Measurements from ENCODE around the gene AGPS.
"Not testable (repeated sequence)": the region's sequence is repeated elsewhere in the genome, so short reads cannot be mapped to it uniquely, and the experiment has no call there.

Gene AGPS

DNA sequence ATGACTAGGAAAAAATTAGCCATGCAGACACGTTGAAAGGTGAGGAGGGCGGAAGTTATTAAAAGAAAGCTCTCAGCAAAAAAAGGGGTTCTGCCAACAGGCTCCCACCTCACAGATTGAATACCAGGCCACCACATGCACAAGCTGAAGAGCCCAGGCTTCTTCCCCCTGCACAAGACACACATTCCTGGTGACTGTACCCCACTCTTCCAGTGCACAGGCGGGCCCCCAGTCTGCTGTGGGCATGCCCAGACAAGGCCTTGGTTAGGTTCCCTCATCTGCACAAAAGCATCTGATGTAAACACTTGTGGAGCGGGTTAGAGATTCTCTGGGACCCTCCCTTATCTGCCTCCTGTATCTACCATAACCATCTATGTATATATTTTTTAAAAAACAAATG lies 81.7 kb downstream of the AGPS start:
- no peak for DNase-seq (ENCODE audit: low read depth)

DNA sequence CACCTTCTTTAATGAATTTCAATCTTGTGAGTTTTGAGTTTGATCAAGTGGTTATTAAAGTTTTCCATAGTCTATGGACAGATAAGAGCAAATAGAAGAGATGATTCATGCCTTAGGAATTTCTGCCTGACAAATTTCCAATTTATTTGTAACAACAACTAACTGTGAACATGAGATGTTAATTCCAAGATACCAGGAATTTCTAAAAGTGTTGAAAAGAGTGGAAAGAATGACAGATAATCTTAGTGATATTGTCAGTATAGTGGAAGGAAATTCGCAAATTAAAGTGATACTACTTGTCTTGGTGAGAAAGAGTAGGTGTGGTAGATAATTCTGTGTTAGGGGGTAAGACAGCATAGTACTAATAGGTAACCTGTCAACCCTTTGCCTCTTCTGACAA lies 82.4 kb downstream of the AGPS start:
- peak; percentile 34 for DNase-seq (ENCODE audit: low read depth)

DNA sequence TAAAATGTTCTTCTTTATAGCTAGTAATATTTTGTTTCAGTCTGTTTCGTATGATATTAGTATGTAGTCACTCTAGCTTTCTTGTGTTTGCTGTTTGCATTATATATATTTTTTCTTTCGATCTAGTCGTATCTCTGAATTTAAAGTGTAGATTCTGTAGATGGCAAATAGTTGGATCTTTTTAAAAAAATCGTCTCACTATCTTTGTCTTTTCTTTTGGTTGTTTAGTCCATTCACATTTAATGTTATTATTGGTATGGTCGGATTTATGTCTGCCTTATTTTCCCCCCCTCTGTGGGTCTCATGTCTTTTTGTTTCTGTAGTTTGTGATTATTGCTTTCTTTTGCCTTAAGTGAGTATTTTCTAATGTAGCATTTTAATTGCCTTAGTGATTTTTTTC lies 84.3 kb downstream of the AGPS start:
- no peak for DNase-seq (ENCODE audit: low read depth)

DNA sequence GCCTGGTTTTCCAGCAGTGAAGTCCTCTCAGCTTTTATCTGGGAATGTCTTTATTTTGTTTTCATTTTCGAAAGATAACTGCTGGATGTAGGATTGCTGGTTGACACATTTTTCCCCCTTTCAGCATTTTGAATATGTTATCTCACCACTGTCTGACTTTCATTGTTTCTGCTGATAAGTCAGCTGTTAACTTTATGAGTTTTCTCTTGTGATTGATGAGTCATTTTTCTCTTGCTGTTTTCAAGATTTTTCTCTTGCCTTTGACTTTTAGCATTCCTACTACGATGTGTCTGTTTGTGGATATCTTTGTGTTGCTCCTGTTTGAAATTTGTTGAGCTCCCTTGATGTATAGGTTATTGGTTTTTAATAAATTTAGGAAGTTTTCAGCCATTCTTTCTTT lies 85.5 kb downstream of the AGPS start:
- no peak for DNase-seq (ENCODE audit: low read depth)

DNA sequence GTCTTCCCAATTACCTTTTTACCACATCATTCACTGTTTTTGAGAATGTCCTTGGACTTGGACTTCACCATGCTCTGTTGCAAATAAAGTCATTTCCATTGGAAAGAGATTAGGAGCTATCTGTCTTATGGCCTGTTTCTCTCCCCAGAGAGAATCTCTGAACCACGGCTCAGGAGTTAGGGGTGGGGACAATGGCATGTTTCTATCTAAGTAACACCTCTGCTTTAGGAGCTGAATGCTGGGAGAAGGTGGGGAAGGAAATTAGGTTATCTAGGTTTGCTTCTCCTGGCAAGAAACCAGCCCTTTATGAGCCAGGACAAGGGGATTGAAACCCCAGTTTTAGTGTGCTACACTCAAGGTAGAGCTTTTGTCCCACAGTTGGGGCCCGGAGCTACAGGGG lies 86.3 kb downstream of the AGPS start:
- DNase-seq (ENCODE audit: low read depth) = no peak

DNA sequence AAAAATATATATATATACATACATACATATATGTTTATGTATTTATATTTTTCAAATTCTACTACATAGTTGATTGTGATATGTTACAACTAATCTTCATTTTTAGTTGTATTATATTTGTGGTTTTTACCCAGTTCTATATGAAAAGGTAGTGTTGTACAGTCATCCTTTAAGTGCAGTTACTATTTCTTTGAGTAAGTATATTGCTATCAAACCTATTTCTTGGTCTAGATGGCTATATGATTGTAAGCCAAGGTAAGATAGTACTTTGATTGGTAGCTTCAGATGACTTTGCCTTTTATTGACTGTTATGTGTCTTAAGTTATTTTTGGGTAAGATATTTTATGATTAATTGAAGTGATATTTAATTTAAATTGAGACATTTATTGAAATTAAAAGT lies 89.6 kb downstream of the AGPS start:
- DNase-seq (ENCODE audit: low read depth) = no peak

DNA sequence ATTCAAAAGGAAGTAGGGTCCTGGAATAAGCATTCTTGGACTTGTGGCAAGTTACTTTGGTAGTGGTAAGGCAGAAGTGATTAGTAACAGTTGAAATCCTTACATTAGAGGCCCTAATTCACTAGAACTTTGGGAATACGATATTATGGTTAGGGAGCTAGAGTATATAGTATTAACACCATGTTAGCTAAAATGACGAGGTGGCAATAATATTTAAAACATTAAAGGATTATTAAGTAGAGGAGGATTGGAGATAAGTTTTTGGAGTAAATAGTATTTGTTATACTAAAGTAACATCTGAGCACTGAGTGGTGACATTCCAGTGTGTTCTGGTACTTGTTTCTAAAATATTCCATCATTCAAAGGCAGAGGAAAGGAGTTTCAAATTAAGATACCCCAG lies 91.0 kb downstream of the AGPS start:
- DNase-seq (ENCODE audit: low read depth) = no peak

DNA sequence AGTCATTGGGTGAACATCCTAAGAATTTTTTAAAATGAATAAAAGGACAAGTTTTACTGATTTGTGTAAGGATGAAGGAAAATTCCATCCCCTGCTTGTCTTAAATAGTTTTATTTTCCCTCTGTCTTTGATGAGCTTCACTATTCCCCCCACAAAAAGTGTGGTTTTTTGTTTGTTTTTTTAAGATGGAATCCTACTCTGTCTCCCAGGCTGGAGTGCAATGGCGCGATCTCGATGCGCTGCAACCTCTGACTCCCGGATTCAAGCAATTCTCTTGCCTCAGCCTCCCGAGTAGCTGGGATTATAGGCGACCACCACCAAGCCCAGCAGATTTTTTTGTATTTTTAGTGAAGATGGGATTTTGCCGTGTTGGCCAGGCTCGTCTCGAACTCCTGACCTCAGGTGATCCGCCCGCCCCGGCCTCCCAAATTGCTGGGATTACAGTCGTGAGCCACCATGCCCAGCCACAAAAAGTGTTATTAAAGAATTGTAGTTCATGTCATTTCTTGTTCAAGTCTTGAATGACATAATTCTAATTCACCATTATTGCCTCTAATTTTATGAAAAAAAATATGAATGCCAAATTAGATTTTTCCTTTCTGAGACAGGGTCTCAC lies 91.7 kb downstream of the AGPS start:
- no peak for DNase-seq (ENCODE audit: low read depth)

DNA sequence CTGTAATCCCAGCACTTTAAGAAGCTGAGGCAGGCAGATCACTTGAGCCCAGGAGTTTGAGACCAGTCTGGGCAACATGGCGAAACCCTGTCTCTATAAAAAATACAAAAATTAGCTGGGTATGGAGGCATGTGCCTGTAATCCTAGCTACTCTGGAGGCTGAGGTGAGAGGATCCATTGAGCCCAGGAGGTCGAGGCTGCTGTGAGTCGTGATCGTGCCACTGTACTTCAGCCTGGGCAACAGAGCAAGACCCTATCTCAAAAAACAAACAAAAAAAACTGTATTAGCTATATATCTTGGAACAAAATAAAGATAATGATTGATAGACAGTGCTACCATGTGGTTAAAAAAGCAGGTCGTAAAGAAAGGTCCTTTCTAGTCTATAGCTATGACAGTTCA lies 93.1 kb downstream of the AGPS start:
- DNase-seq (ENCODE audit: low read depth) = not testable (repeated sequence)

DNA sequence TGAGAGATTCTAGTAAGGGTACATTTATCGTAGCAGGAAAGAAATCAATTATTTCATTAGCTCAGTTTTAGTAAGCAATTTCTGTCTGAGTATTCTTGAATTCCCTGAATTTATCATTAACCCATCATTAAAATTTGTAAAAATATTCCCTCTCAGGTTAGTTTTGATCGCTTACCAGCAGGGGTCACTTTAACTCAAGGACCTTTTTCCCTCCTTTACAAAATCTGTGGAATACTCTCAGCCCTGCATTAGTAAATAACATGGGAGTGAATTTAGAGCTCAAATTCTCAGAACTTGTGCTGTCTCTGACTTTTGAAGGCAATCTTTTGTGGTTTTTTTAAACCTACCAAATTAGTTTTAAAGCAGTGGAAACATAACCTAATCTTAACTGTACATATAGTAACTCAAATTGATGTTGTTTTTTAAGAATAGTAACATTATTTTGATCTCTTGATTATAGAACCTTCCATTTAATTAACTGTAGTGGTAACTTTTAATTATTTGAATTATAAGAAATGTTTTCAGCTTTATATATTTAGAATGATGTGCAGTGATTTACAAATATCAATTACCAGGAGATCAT lies 97.2 kb downstream of the AGPS start:
- peak; percentile 13 for DNase-seq (ENCODE audit: low read depth)

DNA sequence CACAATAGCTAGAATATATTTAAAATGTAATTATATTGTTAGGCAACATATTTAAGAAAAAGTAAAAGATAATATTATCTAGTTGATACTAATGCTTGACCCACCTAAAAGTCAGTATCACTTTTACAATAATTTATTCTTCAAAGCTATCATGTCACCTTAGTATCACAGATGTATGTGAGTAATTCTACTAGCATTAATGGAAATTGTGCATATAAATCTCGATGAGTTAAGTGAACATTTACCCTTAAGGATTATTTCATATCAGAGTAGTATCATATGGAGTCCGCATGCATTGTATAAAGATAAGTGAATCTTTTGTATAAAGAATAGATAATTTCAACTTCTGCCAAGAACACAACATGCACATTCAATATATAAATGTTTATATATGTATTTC lies 103.4 kb downstream of the AGPS start:
- no peak for DNase-seq (ENCODE audit: low read depth)

DNA sequence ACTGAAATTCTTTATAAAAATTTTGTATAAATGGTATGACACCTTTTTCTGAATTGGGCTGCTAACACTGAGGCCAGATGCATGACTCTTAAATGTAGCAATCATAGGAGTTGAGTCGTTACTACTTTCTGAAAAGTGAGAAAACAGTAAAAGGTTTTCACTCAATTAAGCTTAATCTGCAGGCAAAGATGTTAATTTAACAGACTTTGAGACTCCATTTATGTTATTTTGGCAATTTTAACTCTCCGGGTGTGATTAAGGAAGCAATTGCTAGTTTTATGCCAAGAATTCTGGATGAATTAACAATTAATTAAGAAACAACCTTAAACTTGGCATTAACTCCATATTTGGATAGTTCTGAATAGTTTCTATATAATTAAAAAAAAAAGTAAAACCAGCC lies 104.3 kb downstream of the AGPS start:
- DNase-seq (ENCODE audit: low read depth) = no peak

DNA sequence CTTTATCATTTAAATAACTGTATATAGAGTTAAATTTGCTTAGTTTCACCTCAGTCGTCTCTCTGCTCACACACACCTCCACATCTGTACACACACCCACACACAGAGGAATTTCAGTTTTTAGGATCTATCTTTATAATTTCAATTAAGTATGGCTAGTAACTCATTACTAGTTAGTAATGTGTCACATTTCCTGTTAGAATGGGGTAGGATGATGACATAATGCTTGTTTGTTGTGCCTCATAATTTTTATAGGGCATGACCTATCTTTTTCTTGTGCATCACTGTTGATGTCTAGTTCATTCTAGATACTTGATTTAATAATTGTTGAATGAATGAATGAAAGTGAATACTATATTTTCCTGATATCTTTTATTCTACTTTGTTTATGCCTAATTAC lies 108.6 kb downstream of the AGPS start:
- no peak for DNase-seq (ENCODE audit: low read depth)

DNA sequence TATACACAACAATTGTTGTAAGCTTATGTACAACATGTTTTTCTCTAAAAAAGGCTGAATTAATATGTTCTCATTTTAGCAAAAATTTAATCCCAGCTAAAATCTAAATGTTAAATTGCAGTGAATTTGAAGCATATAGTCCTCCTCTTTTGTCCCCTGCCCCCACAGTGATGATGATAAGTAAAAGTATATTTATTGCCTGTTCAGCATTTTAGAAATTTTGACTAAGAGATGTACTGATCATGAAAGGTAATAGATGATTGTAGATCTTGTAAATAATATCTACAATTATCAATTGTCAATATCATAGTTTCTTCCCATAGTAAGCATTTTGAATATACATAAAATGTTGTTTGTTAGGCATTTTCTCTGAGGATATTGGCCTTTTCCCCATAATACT lies 113.9 kb downstream of the AGPS start:
- DNase-seq (ENCODE audit: low read depth) = no peak

DNA sequence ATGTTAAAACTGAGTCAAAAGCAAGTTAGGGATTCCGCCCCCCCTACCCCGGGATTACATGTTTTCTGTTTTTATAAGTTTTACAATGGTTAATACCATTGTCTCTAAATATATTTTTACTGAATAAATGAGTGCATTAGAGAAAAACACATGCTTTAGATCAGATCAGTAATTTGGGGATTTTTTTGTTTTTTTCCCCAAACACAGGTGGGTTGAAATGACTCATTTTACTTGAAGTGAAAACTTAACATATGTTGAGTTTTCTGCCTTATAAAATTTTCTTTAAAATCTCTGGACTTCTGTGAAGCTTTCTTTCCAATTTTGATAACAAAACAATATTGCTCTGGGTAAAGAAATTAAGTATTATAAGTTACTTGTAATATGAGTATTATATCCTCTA lies 114.4 kb downstream of the AGPS start:
- DNase-seq (ENCODE audit: low read depth) = no peak

DNA sequence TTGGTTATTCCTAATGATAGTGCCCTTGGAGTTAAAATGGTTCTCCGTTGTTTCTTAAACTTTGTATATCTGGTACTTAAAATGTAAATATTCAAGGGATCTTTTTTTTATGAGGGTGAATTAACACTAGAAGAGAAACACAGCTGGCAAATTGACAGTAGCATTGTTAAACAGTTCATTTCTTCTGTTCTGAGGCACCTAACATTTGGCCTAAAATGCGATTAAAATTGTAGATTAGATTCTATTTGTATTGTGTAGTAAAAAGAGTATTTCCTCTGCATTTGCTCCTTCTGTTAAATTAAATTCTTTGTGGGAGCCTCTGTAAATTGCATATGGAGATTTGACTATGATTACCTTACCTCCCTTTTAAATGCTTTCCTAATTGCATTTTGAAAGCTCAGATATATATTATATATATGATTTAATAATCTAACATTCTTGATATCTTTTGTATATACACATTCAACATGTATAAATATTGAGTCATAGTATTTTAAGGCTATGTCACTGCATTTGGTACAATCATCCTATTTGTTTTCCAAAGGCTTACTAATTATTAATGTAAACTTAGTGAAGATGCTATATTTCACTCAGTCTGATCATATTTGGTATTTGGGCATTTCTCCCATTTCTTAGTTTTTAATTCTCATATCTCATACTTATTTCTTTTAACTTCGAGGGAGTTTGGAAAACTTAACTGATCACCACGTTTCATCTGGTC lies 124.4 kb downstream of the AGPS start:
- DNase-seq (ENCODE audit: low read depth) = no peak

DNA sequence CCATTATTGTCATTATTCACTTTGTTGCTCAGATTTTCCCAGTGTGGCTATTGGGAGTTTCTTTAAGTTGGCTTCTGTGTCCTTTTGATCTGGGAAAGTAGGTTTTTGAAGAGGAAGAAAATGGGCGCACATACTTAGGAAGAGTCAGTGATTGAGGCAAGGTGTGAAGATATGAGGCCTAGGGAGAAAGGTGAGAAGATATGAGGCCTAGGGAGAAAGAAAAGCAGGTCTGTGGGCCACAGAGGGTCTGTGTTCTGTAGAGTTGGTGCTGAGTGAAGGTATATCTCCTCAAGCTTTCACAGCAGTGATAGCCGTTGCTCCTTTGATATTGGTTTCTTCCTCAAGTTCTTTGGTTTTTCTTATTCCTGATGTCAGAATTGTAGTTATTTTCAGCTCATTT lies 126.2 kb downstream of the AGPS start:
- DNase-seq (ENCODE audit: low read depth) = no peak

DNA sequence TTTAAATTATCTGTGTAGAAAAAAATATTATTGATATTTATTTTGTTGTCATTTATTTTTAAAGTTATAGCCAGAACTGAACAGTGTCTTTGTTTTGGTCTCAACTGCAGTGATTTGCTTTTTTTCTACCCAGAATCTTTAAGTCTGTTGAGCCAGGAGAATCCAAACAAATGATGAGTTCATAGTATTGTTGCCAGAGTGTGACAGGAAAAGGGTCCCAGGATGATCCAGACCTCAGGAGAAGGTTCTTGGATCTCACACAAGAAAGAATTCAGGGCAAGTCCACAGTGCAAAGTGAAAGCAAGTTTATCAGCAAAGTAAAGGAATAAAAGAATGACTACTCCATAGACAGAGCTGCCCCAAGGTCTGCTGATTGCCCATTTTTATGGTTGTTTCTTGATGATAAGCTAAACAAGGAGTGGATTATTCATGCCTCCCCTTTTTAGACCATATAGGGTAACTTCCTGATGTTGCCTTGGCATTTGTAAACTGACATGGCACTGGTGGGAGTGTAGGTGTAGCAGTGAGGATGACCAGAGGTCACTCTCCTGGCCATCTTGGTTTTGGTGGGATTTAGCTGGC lies 127.1 kb downstream of the AGPS start:
- DNase-seq (ENCODE audit: low read depth) = no peak

DNA sequence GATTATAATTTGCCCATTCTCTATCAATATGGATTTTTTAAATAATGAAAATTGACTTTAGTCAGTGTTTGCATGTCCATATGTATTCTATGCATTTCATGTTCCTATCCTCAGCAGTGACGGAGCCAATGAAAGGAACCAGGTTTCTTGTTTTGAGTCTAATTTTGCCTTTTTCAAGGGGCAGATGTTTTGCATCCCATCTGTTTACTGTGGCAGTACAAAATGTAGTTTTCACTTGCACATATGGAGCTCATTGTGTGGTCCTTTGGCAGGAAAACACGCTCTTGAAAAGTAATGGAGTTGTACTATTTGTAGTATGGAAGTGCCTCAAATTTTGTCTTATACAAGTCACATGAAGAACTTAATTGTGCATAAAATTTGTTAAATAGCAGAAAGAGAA lies 127.8 kb downstream of the AGPS start:
- no peak for DNase-seq (ENCODE audit: low read depth)

DNA sequence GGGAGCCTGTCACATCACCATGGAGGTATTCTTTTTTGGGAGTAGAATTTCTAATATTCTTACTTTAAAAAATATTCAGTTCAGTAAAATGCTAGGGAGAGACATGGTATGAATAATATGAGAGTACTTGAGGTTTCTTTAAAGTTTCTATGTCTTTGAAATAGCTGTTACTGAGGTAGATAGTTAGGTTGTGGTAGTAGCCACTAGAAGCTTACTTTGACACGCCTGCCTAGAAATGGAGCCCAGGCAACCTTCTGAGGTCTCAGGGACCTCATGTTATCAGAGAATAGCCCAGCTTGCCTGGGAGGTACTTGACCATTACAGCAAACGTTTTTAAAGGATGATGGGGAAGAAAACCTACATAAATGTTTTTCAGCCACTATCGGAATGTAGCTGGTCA lies 131.2 kb downstream of the AGPS start:
- no peak for DNase-seq (ENCODE audit: low read depth)

DNA sequence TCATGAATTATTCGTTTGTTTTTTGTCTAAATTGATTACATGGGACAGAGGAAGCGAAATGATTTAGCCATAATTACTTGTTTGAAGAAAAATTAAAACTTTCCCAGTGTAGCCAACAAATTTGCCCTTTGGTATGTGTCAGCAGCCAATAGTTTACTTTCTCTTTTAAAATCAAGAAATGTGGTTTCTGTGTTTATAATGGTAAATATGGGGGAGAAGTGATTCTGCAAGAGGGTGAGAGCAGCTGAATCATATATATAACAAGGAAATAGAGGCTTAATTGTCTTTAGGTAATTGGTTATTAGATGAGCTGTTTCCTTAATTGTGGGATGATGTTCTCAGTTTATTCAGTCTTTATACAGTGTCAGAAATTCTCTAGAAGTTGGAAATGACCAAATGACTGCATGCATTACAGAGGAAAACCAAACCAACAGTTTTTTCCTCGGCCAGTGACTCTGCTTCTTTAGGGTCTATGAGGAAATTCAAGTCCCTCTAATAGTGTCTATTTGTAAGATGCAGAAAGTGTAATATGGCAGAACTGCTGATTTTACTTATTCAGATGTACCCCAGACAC lies 132.9 kb downstream of the AGPS start:
- DNase-seq (ENCODE audit: low read depth) = no peak

DNA sequence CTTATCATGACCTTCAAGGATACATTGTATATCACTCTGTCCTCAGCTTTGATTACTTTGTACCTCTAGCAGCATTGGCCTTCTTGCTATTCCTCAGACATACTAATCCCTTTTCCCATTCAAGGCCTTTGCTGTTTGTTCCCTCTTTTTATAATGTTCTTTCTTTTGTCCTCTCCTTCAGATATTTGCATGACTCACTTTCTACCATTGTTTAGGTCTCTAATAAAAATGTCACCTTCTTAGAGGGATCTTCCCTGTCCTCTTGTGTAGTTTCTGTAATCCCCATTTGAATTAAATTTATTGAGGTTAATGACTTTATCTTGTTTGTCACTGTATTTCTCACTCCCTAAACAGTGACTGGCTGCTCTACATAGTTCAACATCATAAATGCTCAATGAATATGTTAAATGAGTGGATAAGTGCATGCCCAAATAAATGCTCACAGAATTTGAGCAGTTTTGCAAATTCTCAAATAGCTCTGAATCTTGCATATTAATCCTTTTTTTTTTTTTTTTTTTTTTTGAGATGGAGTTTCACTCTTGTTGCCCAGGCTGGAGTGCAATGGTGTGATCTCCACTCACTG lies 135.9 kb downstream of the AGPS start:
- DNase-seq (ENCODE audit: low read depth) = no peak

DNA sequence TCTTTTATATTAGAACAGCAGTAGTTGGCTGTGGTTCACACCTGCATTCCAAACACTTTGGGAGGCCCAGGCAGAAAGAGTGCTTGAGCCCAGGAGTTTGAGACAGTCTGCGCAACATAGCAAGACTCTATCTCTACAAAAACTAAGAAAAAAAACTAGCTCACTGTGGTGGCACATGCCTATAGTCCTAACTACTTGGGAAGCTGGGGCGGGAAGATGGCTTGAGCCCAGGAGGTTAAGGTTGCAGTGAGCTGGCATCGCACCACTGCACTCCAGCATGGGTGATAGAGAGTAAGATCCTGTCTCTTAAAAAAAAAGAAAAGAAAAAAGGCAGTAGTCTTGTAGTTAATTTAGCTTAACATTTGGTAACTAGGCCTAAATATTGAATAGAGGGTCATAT lies 136.6 kb downstream of the AGPS start:
- no peak for DNase-seq (ENCODE audit: low read depth)

All from HS-5 (cell line).